H4 (cell line): ENCODE measurements around the gene ATXN3. TPM values are rescaled to one million over a fixed set of nuclear protein-coding genes. Genes with fewer than 3 reads are reported as not detected.
A peak's percentile ranks its signal among the peaks of the same experiment; 100 is the strongest.
"Not testable (repeated sequence)": the region's sequence is repeated elsewhere in the genome, so short reads cannot be mapped to it uniquely, and the experiment has no call there.

ENCODE experiments used
- DNase-seq: peaks from one replicate; pipeline ENCODE4 v3.0.0-alpha.2; 2015; ENCODE audit warnings: low spot score
- total RNA-seq: library from RNA; depleted of rRNA; stranded (reverse); fragments of >200 nt; shearing (Covaris generic); gene quantifications from 2 replicates; pipeline ENCODE4 v1.2.3, GENCODE V29; 2014

ATXN3 gene
- total RNA-seq, 1 experiment from 2014 or later: 31.0 TPM

- no peak for DNase-seq
Observed at GRCh38 chr14:92058006-92058917, 48.1 kb downstream of the ATXN3 start.

- DNase-seq: no peak
Observed at GRCh38 chr14:92049781-92050180, 56.6 kb downstream of the ATXN3 start.

- DNase-seq: not testable (repeated sequence)
Observed at GRCh38 chr14:92049221-92049620, 57.2 kb downstream of the ATXN3 start.

- DNase-seq: not testable (repeated sequence)
Observed at GRCh38 chr14:92045904-92046303, 60.5 kb downstream of the ATXN3 start.

- not testable (repeated sequence) for DNase-seq
Observed at GRCh38 chr14:92041766-92042165, 64.6 kb downstream of the ATXN3 start.

- DNase-seq: no peak
Observed at GRCh38 chr14:92041203-92041602, 65.2 kb downstream of the ATXN3 start.

GRCh38 chr14:92040431-92041051, 65.8 kb downstream of the ATXN3 start:
- DNase-seq: peak; percentile 14

- peak; percentile 89 for DNase-seq
Observed at GRCh38 chr14:92039719-92040430, 66.5 kb downstream of the ATXN3 start, which contains the start of gene TRIP11. Gene TRIP11, minus strand, starts transcription at chr14:92040059. Its CDS starts 374 bp downstream, at chr14:92039685.

- peak; percentile 67 for DNase-seq
Observed at GRCh38 chr14:92039063-92039718, 67.2 kb downstream of the ATXN3 start.

GRCh38 chr14:92037989-92038388, 68.4 kb downstream of the ATXN3 start:
- no peak for DNase-seq

- no peak for DNase-seq
Observed at GRCh38 chr14:92035890-92036289, 70.5 kb downstream of the ATXN3 start.

- no peak for DNase-seq
Observed at GRCh38 chr14:92033906-92034687, 72.3 kb downstream of the ATXN3 start.

GRCh38 chr14:92033433-92033832, 72.9 kb downstream of the ATXN3 start:
- DNase-seq: no peak

GRCh38 chr14:92026548-92027190, 79.7 kb downstream of the ATXN3 start:
- DNase-seq: no peak

- no peak for DNase-seq
Observed at GRCh38 chr14:92022036-92022435, 84.3 kb downstream of the ATXN3 start.

GRCh38 chr14:92021523-92021922, 84.9 kb downstream of the ATXN3 start:
- DNase-seq: no peak

- no peak for DNase-seq
Observed at GRCh38 chr14:92014040-92014439, 92.3 kb downstream of the ATXN3 start.

GRCh38 chr14:92012121-92012748, 94.1 kb downstream of the ATXN3 start:
- no peak for DNase-seq

- DNase-seq: no peak
Observed at GRCh38 chr14:92010644-92011043, 95.7 kb downstream of the ATXN3 start.

- DNase-seq: no peak
Observed at GRCh38 chr14:92009604-92010003, 96.8 kb downstream of the ATXN3 start.
